Endothelial cell of umbilical vein (primary cell): ENCODE measurements around the gene ANKS1B. TPM values are rescaled to one million over a fixed set of nuclear protein-coding genes. Genes with fewer than 3 reads are reported as not detected.
"Not testable (repeated sequence)": the region's sequence is repeated elsewhere in the genome, so short reads cannot be mapped to it uniquely, and the experiment has no call there.

Source experiments
- BruUV-seq: library from RNA; stranded (reverse); fragments of 400-500 nt; replicated peaks from 2 replicates; lab custom pipeline; 2021; lab: Mats Ljungman, UMichigan
- CTCF ChIA-PET: fragments of 300-600, 350-600 bp; sonication (Branson Sonifier 250); formaldehyde crosslinking; loops from one replicate; lab custom pipeline; 2021; ENCODE audit warnings: antibody characterized with exemption, inconsistent platforms; lab: Charles Lee
- POLR2A ChIA-PET: fragments of 300-600, 350-600 bp; sonication (Branson Sonifier 250); formaldehyde crosslinking; loops from one replicate; lab custom pipeline; 2021; ENCODE audit warnings: antibody characterized with exemption, inconsistent platforms; lab: Charles Lee
- DNase-seq: peaks from one replicate; pipeline ENCODE4 v3.0.0-alpha.2; 2011; ENCODE audit warnings: low read depth, low spot score
- FAIRE-seq: peaks from 2 replicates; lab custom pipeline; 2011; peaks lifted over from hg19 to GRCh38; lab: Jason Lieb, UNC
- H2AFZ ChIP-seq: 2 replicates; pipeline ENCODE4 v1.6.0; 2012; ENCODE audit warnings: low read depth, low read length, control low read depth, inconsistent platforms
- H3K27ac ChIP-seq: 2 replicates; pipeline ENCODE4 v1.5.1; 2011; ENCODE audit warnings: low read depth, mild to moderate bottlenecking, control low read depth, low read length, moderate library complexity; ENCODE audit not compliant: insufficient read depth
- H3K27me3 ChIP-seq, 2 experiments: 2 replicates each; pipeline versions ENCODE4 v1.6.0 to v1.6.1; 2011; ENCODE audit warnings: low read length in 2 of 2, mixed read lengths in 1 of 2; ENCODE audit not compliant: control insufficient read depth in 2 of 2, insufficient read depth in 2 of 2
- H3K36me3 ChIP-seq, 2 experiments: 2 replicates in 1 of 2; 3 replicates in 1 of 2; pipeline ENCODE4 v1.5.1; 2011; ENCODE audit warnings: low read length in 2 of 2, mild to moderate bottlenecking in 1 of 2, moderate library complexity in 1 of 2; ENCODE audit not compliant: control insufficient read depth in 2 of 2, insufficient read depth in 2 of 2; ENCODE audit errors: extremely low read depth in 1 of 2
- H3K4me1 ChIP-seq: 3 replicates; pipeline ENCODE4 v1.5.1; 2011; ENCODE audit warnings: mild to moderate bottlenecking, low read length; ENCODE audit not compliant: control insufficient read depth, insufficient read depth; ENCODE audit errors: extremely low read depth
- H3K4me2 ChIP-seq: 2 replicates; pipeline ENCODE4 v1.6.1; 2011; ENCODE audit warnings: low read length, control low read depth, mixed read lengths; ENCODE audit not compliant: insufficient read depth
- H3K4me3 ChIP-seq, 3 experiments: fragments of 200-600 bp in 1 of 3; sonication (generic), shearing (Covaris generic) in 1 of 3; replicated peaks in 1 of 3; 2 replicates each; pipeline ENCODE4 v1.5.1; 2011 to 2016; ENCODE audit warnings: control low read depth in 3 of 3, low read length in 3 of 3, mild to moderate bottlenecking in 2 of 3, inconsistent platforms in 1 of 3, low read depth in 1 of 3, moderate library complexity in 1 of 3; ENCODE audit not compliant: insufficient read depth in 1 of 3
- H3K79me2 ChIP-seq: 2 replicates; pipeline ENCODE4 v1.6.0; 2012; ENCODE audit warnings: low read length, inconsistent platforms; ENCODE audit not compliant: control insufficient read depth, insufficient read depth
- H3K9ac ChIP-seq: replicated peaks from 2 replicates; pipeline ENCODE3; 2011; ENCODE audit warnings: low read length, control low read depth; ENCODE audit not compliant: insufficient read depth; ENCODE audit errors: extremely low read depth
- H3K9me1 ChIP-seq: replicated peaks from 3 replicates; pipeline ENCODE4 v1.6.0; 2011; ENCODE audit warnings: mild to moderate bottlenecking, low read length; ENCODE audit not compliant: control insufficient read depth, insufficient read depth; ENCODE audit errors: extremely low read depth
- H3K9me3 ChIP-seq: replicated peaks from 2 replicates; pipeline ENCODE4 v1.5.1; 2012; ENCODE audit warnings: low read length, inconsistent platforms; ENCODE audit not compliant: control insufficient read depth, insufficient read depth
- H4K20me1 ChIP-seq: replicated peaks from 2 replicates; pipeline ENCODE3; 2011; ENCODE audit warnings: mild to moderate bottlenecking, low read length; ENCODE audit not compliant: control insufficient read depth, insufficient read depth; ENCODE audit errors: extremely low read depth
- CTCF ChIP-seq, 2 donors: IDR thresholded peaks; 1 replicate in 1 of 2; 2 replicates in 1 of 2; pipeline ENCODE4 v1.5.1; 2011; ENCODE audit warnings: low read length in 2 of 2, mild to moderate bottlenecking in 2 of 2, moderate library complexity in 2 of 2, control low read depth in 1 of 2, inconsistent platforms in 1 of 2, low read depth in 1 of 2; ENCODE audit not compliant: insufficient read depth in 1 of 2; ENCODE audit errors: extremely low read depth in 1 of 2
- EZH2 ChIP-seq: IDR thresholded peaks from 2 replicates; pipeline ENCODE4 v1.6.1; 2012; ENCODE audit warnings: borderline replicate concordance, low read depth, mild to moderate bottlenecking, moderate library complexity, low read length, inconsistent platforms; ENCODE audit not compliant: severe bottlenecking
- FOS ChIP-seq: IDR thresholded peaks from 2 replicates; pipeline ENCODE4 v1.6.1; 2011; ENCODE audit warnings: mild to moderate bottlenecking, low read length, moderate library complexity, borderline replicate concordance; ENCODE audit not compliant: insufficient read depth
- GATA2 ChIP-seq: IDR thresholded peaks from 2 replicates; pipeline ENCODE4 v1.7.0; 2011; ENCODE audit warnings: low read depth, mild to moderate bottlenecking, moderate library complexity, mixed read lengths, low read length; ENCODE audit not compliant: insufficient read length, insufficient read depth
- JUN ChIP-seq: IDR thresholded peaks from 2 replicates; pipeline ENCODE4 v1.6.1; 2011; ENCODE audit warnings: borderline replicate concordance, low read depth; ENCODE audit not compliant: insufficient read length, insufficient read depth
- MAX ChIP-seq: IDR thresholded peaks from 2 replicates; pipeline ENCODE4 v1.6.1; 2011; ENCODE audit not compliant: insufficient read depth, insufficient read length
- MYC ChIP-seq: IDR thresholded peaks from one replicate; pipeline ENCODE4 v1.6.1; 2011; ENCODE audit warnings: mild to moderate bottlenecking, low read depth, low read length
- POLR2A ChIP-seq: IDR thresholded peaks from 2 replicates; pipeline ENCODE4 v1.6.1; 2012; ENCODE audit warnings: low read depth, mild to moderate bottlenecking, control low read depth, low read length
- POLR2AphosphoS5 ChIP-seq: IDR thresholded peaks from 2 replicates; pipeline ENCODE4 v1.6.1; 2012; ENCODE audit warnings: low read depth, mild to moderate bottlenecking, control low read depth, low read length, moderate library complexity; ENCODE audit not compliant: insufficient read depth
- dilution Hi-C: fragments of 300-500 bp; cut with MboI; formaldehyde crosslinking; loops from one replicate; pipeline ENCODE4 v1.15.0; 2019; ENCODE audit warnings: low sequenced_read_pairs; ENCODE audit not compliant: extremely low pct_ligation_motif_present
- intact Hi-C: fragments of 100-400 bp; cut with micrococcal nuclease; formaldehyde crosslinking; loops from one replicate; pipeline ENCODE4 v1.10.0; 2022
- polyA plus RNA-seq, 4 experiments: library from polyadenylated mRNA; depleted of rRNA in 3 of 4; stranded (reverse) in 3 of 4; unstranded in 1 of 4; fragments of >200 nt; gene quantifications; 2 replicates each; pipeline versions ENCODE4 v1.2.1 to v1.2.3, GENCODE V29; 2011 to 2012; ENCODE audit warnings: missing spikeins in 1 of 4
- total RNA-seq: library from RNA; stranded (reverse); gene quantifications from 2 replicates; pipeline ENCODE4 v1.2.3, GENCODE V29; 2021

ANKS1B gene
- total and polyA plus RNA-seq, 2 donors (not counting 3 experiments of a cell fraction or from before 2014, with no cell fraction given): 0.15 to 0.38 TPM

GRCh38 chr12:99596762-99597161 is 388.0 kb downstream of the ANKS1B start:
- H3K27me3 ChIP-seq: no peaks in the 10 kb centered on the region
- H3K27ac ChIP-seq: no peak overlapping the region
- H3K9ac ChIP-seq: no peak overlapping the region
- dilution Hi-C loops: no loop called here
- no peak overlapping the region for H3K4me3 ChIP-seq
- FAIRE-seq (no peak), DNase-seq (no peak)
- ChIA-PET CTCF (no interaction called here), POLR2A (no interaction called here)
- H3K79me2 ChIP-seq: no peaks in the 10 kb centered on the region
- no TSS peak for BruUV-seq
- TF ChIP-seq POLR2AphosphoS5: no peak
- no peak for TF ChIP-seq POLR2A
- no peak for TF ChIP-seq MYC
- no peak for TF ChIP-seq JUN
- TF ChIP-seq MAX: no peak
- TF ChIP-seq FOS: no peak
- TF ChIP-seq CTCF (IDR thresholded peaks at IDR 0.05; ENCODE audit: extremely low read depth in 1 of 2, insufficient read depth in 1 of 2, low read depth in 1 of 2, low read length in 2 of 2): no peak
- no peak for TF ChIP-seq EZH2
- TF ChIP-seq GATA2: no peak
- intact Hi-C loops: loop anchor here (10.0 kb wide), 1 partner anchor 122 kb away; no protein-coding TSS in a partner anchor
- no peak overlapping the region for H3K4me2 ChIP-seq
- no peaks in the 10 kb centered on the region for H3K4me1 ChIP-seq
- no peaks in the 10 kb centered on the region for H3K9me1 ChIP-seq
- no peak overlapping the region for H2AFZ ChIP-seq
- no peaks in the 10 kb centered on the region for H4K20me1 ChIP-seq
- H3K36me3 ChIP-seq: no peaks in the 10 kb centered on the region
- peaks cover 2% of the 10 kb centered on the region for H3K9me3 ChIP-seq

- H3K27ac ChIP-seq, DNase-seq, H2AFZ ChIP-seq, intact Hi-C loops, H3K4me2 ChIP-seq, H3K36me3 ChIP-seq, H3K9me1 ChIP-seq, H3K9ac ChIP-seq, H3K79me2 ChIP-seq, H3K4me3 ChIP-seq, H3K9me3 ChIP-seq, H4K20me1 ChIP-seq, H3K27me3 ChIP-seq, BruUV-seq, CTCF ChIA-PET, POLR2A ChIA-PET, FAIRE-seq, H3K4me1 ChIP-seq, dilution Hi-C loops: not testable (repeated sequence)
Observed at GRCh38 chr12:99577125-99577524, 407.6 kb downstream of the ANKS1B start.
